Amygdala (tissue), 56 donors: ENCODE results near the gene AHSP.
"Not testable (repeated sequence)": the region's sequence is repeated elsewhere in the genome, so short reads cannot be mapped to it uniquely, and the experiment has no call there.

Source experiments
- DNase-seq, 56 donors: peaks; one replicate each; lab custom pipeline; 2025; lab: John Stamatoyannopoulos, UW

AHSP gene

DNA sequence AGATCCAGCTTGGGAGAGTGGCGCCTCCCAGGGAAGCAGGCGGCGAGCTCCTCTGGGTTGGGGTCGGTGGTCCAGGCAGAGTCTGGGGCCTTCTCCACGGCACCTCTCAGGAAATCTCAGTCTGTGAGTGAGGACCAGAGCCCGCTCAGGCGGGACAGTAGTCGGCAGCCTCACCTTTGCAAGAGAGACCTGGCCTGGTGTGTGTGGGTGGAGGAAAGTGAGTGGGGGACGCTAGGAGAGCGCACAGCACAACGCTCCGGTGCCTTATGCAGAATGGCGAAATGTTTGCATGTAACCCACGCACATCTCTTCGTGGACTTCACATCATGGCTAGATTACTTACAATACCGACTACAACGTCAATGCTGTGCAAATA, 2.2 kb downstream of the AHSP start:
- no peak for DNase-seq

DNA sequence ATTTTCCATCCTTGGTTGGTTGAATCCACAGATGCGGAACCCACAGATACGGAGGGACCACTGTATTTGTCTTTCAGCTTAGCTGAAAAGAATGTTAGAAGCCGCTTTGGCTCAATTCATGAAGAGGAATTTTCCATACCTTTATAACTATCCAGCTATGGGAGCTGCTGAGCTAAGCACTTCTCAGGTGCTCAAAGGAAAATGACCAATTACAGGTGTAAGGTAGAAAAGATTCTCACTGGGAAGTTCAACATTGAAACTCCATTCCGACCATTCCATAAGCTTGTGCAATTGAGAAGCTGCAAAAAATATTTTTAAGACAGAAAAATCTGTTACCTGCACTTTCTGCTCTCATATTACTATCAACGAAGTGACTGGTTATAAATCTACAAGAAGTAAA, 2.7 kb downstream of the AHSP start:
- no peak for DNase-seq

DNA sequence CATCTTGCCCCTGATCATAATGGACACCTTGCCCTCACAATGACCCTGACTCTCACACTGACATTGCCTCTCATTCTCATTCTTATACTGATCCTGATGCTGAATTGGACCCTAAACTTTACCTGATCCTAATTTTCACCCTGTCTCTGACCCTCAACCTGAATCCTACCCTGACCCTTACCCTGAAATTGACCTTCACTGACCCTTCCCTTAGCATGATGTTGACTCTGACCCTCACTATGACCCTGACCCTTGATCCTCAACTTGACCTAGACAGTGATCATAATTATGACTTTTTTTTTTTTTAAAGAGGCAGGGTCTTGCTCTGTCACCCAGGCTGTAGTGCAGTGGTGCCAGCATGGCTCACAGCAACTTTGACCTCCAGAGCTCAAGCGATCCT, 3.4 kb downstream of the AHSP start:
- no peak for DNase-seq

DNA sequence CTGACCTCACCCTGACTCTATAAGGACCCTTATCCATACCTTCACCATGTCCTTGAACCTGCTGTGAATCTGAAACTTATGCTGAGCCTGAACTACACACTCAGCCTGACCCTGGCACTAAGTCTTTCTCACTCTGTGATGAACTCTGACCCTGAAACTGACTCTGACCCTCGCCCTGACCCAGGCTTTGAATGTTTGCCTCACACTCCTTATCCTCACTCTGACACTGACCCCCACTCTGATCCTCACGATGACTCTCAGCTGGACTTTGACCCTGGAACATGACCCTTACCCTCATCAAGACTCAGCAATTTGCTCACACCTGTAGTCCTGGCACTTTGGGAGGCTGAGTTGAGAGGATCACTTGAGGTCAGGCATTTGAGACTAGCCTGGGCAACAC, 4.4 kb downstream of the AHSP start:
- DNase-seq = no peak

DNA sequence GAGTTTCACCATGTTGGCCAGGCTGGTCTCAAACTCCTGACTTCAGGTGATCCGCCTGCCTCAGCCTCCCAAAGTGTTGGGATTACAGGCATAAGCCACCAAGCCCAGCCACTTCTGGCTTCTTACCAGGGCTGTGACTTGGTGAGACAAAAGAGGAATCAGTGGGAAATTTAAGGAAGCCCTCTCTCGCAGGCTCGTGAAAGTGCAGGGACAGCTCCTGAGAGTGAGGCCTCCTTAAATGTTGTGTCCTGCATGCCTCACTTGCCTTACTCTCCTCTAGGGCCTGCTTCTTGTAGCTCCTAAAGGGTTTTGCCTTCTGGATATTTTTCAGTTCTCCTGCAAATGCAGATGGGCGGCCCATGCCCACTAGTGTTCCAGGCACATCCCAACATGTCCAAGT, 5.2 kb downstream of the AHSP start:
- DNase-seq = peak in 1 of 56 donors; percentile 4

DNA sequence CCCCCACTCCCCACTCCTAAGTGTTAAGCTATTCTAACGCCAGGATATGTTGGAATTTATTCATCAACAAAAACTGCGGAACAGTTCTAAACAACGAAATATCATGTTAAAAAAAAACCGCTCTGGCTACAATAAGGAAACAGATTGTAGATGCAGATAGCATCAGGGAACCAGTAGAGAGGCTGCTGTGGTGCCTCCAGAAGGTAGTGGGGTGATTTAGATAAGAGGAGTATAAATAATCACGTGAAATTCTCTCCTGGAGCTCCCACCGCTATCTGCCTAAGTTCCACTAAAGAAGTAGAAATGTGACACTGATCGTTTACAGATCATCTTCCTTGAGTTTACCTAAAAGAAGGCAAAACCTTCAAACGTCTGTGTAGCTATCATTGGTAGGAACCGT, 8.0 kb downstream of the AHSP start:
- no peak for DNase-seq

DNA sequence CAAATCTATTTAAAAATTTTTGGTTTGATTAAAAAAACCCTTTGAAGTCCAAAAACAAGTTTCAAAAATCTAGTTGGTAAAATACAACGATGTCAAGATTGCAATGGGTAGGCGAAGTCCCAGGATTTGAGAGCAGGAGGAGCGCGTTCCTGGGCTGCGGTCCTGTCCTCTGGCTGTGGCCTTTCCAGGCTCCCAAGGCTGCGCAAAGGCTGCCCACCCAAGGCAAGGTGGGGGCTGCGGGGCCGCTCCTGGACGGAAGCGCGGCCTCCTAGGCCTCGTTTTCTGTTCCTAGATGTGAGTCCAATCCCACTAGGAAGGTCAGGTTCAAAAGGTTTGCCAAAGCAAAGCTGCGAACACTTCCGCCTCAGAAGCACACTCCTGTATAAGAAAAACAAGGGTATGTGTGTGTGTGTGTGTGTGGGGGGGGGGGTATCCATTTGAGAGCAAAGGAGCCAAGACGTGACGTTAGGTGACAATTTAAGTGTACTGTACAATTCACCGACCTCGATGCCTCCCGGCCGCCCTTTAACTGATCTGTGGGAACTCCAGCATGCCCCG, 9.2 kb downstream of the AHSP start:
- DNase-seq = no peak

DNA sequence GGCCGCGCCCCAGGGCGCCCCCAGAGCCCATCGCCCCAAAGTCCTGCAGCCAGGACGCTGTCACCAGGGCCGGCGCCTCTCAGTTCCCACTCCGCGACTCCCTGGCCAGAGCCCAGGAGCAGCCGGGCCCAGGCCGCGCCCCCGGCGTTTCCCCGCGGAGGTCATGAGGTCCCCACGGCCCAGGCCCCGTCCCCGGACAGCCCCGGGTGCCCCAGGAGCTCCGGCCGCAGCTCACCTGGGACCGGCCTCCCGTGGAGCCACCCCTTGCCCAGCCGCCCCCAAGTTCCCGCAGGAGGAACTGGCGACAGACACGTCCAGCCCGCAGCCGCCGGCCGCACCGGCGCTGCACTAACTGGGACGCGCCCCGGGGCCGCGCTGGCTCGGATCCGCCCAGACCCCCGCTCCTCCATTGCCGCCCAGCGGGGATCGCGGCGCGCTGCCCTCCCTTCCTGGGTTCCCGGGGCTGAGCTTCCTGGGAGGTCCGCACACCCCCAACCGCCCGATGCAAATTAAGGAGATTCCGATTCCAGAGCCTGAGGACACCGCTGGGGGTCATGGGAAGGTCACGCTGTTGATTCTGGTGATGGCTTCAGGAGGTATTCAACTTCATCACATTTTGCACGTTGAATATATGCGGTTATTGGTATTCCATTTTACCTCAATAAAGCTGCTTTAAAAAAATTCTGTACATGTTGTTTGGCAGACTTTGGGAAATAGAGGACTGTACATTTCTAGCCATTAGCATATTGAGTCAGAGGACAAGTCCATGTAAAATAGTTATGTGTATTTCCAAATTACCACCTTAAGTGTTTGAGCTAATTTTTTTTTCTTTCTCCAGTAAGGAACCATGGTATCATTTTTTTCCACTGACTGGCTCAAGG, 9.9 kb downstream of the AHSP start:
- no peak for DNase-seq

DNA sequence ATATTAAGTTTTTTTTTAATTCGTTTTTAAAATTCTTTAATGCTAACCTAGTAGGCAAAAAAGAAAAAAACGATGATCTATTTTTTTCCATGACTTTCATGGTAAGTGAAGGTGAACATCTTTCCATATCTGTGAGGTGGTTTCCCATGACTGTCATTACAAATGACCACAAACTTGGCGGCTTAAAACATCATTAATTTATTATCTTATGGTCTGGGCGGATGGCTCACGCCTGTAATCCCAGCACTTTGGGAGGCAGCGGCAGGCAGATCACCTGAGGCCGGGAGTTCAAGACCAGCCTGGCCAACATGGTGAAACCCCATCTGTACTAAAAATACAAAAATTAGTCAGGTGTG, 10.5 kb downstream of the AHSP start:
- DNase-seq = not testable (repeated sequence)

DNA sequence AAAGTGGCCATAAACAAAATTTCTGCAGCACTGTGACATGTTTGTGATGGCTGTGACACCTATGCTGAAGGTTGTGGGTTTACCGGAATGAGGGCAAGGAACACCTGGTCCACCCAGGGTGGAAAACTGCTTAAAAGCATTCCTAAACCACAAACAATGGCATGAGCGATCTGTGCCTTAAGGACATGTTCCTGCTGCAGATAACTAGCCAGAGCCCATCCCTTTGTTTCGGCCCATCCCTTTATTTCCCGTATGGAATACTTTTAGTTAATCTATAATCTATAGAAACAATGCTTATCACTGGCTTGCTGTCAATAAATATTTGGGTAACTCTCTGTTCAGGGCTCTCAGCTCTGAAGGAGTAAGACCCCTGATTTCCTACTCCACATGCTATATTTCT, 12.1 kb downstream of the AHSP start:
- DNase-seq = not testable (repeated sequence)

DNA sequence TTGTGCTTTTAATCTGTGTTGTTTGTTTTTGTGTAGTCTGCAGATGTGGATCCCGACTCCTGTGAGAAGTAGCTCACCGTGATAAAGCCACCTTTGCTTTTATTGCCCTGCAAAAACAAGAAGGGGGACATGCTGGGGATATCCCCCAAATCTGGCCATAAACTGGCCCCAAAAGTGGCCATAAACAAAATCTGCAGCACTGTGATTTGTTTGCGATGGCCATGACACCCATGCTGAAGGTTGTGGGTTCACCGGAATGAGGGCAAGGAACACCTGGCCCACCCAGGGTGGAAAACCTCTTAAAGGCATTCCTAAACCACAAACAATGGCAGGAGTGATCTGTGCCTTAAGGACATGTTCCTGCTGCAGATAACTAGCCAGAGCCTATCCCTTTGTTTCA, 15.1 kb downstream of the AHSP start:
- DNase-seq = no peak

DNA sequence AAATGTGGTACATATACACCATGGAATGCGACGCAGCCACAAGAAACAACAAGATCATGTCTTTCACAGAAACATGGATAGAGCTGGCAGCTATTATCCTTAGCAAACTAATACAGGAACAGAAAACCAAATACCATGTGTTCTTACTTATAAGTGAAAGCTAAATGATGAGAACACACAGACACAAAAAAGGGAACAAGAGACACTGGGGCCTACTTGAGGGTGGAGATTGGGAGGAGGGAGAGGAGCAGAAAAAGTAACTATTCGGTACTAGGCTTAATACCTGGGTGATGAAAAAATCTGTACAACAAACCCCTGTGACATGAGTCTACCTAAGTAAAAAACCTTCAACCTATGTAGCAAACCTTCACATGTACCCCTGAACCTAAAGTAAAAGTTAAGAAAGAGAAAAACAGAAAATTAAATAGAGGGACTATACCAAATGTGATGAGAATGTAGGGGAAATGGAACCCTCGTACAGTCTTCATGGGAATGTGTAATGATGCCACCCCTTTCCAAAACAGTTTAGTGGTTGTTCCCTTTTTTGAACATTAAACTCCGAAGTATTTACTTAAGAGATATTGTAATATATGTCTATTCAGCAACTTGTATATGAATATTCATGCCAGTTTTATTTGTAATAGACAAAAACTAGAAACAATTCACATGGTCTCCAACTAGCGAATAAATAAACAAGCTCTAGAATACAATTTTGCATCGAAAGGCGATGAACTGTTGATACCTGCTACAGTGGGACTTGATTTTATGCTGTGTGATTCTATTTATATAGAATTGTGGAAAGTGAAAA, 33.9 kb downstream of the AHSP start:
- DNase-seq = no peak

DNA sequence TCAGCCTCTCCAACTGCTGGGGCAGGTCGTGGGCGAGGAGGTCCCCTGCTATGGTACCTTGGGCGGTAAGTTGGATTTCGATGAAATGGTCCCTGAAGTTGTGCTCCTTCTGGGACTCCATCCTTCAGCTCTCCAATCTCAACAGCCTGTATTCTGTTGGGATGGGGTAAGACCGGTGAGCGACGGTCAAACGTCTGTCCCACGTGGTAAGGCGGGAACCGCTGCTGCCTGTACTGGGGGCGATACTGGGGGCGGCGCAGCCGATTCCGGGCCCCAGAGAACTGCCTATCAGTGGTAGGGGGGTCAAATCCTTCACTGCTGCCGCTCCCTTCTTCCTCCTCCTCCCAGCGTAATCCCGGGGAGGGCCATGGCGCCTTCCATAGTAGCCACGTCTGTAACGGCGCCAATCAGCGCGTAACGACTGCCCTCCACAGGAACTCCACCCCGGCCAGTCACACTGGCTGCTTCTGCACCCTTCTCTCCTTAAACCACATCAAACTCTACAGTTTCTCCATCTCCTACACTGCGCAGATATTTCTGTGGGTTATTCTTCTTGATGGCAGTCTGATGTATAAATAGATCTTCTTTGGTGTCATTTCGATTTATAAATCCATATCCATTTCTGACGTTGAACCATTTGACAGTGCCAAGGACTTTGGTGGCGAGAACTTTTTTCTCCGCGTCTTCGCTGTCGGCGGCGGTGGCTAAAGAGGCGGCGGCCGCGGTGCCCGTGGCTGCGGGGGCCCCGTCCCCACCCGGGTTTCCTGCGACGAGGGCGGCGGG, 41.1 kb downstream of the AHSP start:
- DNase-seq = peak in 1 of 56 donors; percentile 1

DNA sequence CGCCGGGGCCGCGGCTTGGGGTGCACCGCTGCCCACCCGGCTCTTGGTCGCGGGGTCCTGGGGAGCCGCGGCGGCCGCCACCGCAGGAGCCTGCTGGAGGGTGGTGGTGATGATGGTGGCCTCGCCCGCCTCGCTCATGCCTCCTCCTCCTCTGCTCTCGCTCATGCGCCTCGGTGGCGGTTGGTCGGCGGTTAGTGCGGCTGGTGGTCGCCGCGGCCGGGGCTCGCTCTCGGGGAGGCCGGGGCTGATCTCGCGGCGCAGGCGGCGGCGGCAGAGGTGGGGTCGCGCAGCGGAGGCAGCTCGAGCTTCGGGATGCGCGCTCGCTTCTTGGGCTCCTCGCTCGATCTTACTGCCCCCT, 41.6 kb downstream of the AHSP start:
- DNase-seq = no peak

DNA sequence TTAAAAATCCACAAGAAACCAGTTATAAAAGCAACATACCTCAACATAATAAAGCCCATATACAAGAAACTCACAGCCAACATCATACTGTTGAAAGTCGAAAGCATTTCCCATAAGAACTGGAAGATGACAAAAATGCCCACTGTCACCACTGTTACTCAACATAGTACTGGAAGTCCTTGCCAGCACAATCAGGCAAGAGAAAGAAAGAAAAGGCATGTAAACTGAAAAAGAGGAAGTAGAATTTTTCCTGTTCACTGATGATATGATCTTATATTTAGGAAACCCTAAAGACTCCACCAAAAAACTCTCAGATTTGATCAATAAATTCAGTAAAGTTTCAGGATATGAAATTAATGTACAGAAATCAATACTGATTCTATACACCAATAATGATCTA, 45.1 kb downstream of the AHSP start:
- DNase-seq = no peak

DNA sequence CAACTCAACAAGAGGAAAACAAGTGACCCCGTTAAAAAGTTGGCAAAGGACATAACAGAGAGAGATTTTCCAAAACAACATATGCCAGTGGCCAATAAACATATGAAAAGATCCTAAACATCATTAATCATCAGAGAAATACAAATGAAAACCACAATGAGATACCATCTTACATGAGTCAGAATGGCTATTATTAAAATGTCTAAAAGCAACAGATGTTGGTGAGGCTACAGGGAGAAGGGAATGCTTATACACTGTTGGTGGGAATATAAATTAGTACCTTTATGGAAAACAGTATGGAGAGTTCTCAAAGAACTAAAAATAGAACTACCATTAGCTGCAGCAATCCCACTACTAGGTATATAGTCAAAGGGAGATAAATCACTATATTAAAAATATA, 46.5 kb downstream of the AHSP start:
- DNase-seq = not testable (repeated sequence)

DNA sequence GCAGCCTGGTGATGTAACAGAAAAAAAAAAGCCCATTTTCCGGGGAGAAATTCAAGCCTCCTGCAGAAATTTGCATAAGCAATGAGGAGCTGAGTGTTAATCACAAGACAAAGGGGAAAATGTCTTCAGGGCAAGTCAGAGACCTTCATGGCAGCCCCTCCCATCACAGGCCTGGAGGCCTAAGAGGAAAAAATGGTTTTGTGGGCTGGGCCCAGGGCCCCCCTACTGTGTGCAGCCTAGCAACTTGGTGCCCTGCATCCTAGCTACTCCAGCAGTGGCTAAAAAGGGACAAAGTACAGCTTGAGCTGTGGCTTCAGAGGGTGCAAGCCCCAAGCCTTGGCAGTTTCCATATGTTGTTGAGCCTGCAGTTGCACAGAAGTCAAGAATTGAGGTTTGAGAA, 49.7 kb downstream of the AHSP start:
- DNase-seq = no peak
